ENCODE measurements around the gene ZNF638.

DNA sequence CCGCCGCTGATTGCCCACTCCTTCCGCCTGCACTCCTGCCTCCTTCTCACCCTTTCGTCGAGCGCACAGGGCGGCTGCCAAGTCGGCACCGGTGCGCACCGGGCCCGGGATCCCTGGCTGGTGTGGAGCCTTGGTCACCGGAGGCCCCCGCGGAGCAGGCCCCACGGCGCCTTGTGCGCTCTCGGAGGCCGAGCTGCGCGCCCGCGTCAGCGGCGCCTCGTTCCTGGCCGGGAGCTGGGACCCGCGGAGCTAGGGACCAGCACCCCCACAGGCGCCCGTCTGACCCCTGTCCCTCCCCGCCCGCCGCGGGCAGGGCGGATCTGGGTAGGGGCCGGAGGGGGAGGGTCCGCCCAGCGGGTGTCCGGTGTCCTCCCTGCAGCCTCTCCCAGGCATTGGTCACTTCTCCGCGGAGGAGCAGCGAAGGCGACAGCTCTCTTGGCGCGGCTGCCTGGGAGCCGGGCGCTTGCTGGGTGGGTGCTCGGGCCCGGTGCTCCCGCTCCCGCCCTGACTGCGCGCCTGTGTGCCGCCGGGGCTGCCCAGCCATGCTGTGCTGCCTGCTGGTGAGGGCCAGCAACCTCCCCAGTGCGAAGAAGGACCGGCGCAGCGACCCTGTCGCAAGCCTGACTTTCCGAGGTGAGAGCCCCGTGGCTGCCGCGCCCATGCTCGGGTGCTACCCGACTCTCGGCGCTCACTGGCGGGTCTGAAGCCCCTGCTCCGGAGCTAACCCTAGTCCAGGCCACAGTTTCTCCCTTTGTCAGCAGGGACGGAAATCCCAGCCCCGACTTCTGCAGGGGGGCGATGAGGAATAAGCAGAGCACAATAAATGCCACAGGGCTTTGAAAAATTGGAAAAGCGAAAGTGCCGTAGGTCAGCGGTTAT, 135.0 kb downstream of the ZNF638 start:
- no peak for TF ChIP-seq POLR2A (IDR thresholded peaks at IDR 0.05)
- TF ChIP-seq CTCF (IDR thresholded peaks at IDR 0.05) = no peak
